DOHH2 (cell line): ENCODE measurements around the gene LCOR.

Experiments
- H3F3A ChIP-seq: fragments of 200-600 bp; sonication (generic), shearing (Covaris generic); 2 replicates; pipeline ENCODE4 v1.6.0; 2016; ENCODE audit warnings: antibody characterized with exemption, mild to moderate bottlenecking; ENCODE audit not compliant: control insufficient read depth, insufficient read depth
- H3K27ac ChIP-seq: fragments of 200-600 bp; sonication (generic); 2 replicates; pipeline ENCODE4 v1.5.1; 2014; ENCODE audit warnings: low read depth, mild to moderate bottlenecking, low read length, moderate library complexity
- H3K27me3 ChIP-seq: fragments of 200-600 bp; sonication (generic); 2 replicates; pipeline ENCODE4 v1.6.1; 2014; ENCODE audit warnings: mild to moderate bottlenecking, low read length, mixed read lengths; ENCODE audit not compliant: control insufficient read depth
- H3K36me3 ChIP-seq: fragments of 200-600 bp; sonication (generic); 2 replicates; pipeline ENCODE4 v1.6.1; 2014; ENCODE audit warnings: mild to moderate bottlenecking, low read length, moderate library complexity, mixed read lengths; ENCODE audit not compliant: control insufficient read depth
- H3K4me1 ChIP-seq: fragments of 200-600 bp; sonication (generic); 2 replicates; pipeline ENCODE4 v1.6.1; 2014; ENCODE audit warnings: mild to moderate bottlenecking, low read length, mixed read lengths; ENCODE audit not compliant: control insufficient read depth
- H3K4me2 ChIP-seq: fragments of 200-600 bp; sonication (generic); 2 replicates; pipeline ENCODE4 v1.6.0; 2014; ENCODE audit warnings: mild to moderate bottlenecking, low read length, moderate library complexity
- H3K4me3 ChIP-seq: fragments of 200-600 bp; sonication (generic); 2 replicates; pipeline ENCODE4 v1.5.1; 2014; ENCODE audit warnings: mild to moderate bottlenecking, low read length, mixed read lengths
- H3K79me2 ChIP-seq: fragments of 200-600 bp; sonication (generic); 2 replicates; pipeline ENCODE4 v1.6.1; 2014; ENCODE audit warnings: mild to moderate bottlenecking, low read length, mixed read lengths; ENCODE audit not compliant: control insufficient read depth
- H3K9me2 ChIP-seq: fragments of 200-600 bp; sonication (generic); replicated peaks from 2 replicates; pipeline ENCODE4 v1.6.1; 2014; ENCODE audit warnings: mild to moderate bottlenecking, low read length, mixed read lengths; ENCODE audit not compliant: control insufficient read depth
- H3K9me3 ChIP-seq: fragments of 200-600 bp; sonication (generic); 2 replicates; pipeline ENCODE4 v1.6.1; 2014; ENCODE audit warnings: antibody characterized with exemption, low read length, mixed read lengths; ENCODE audit not compliant: control insufficient read depth, insufficient read depth
- H4K20me1 ChIP-seq: fragments of 200-600 bp; sonication (generic); 2 replicates; pipeline ENCODE4 v1.6.0; 2014; ENCODE audit warnings: low read depth, mild to moderate bottlenecking, antibody characterized with exemption, low read length, moderate library complexity; ENCODE audit not compliant: control insufficient read depth, insufficient read depth
- CTCF ChIP-seq: fragments of 200-600 bp; sonication (generic); IDR thresholded peaks from one replicate; pipeline ENCODE4 v1.5.1; 2014; ENCODE audit warnings: antibody characterized with exemption, mild to moderate bottlenecking, low read depth, low read length; ENCODE audit not compliant: poor library complexity, severe bottlenecking
- EZH2phosphoT487 ChIP-seq: fragments of 200-600 bp; sonication (generic); IDR thresholded peaks from 2 replicates; pipeline ENCODE4 v1.6.1; 2017; ENCODE audit warnings: borderline replicate concordance, mild to moderate bottlenecking, antibody characterized with exemption, low read length, moderate library complexity, mixed read lengths

The LCOR gene

DNA sequence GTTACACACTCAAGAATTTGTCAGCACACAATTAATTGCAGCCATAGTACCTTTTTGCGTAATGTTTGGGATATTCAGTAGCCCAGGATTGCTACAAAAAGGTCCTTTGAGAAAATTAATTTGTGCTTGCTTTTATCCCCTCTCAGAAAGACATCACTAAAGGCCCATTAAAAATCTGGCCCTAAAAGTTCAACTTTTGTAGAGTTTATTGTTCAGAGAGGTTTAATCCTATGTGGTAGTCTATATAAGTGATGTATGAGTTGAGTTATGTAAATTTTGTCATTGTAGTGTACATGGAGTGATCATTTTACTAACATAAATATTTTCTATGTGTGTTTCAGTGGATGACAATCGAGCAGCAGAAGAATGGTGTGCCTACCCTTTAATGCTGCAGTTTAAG is 126.0 kb downstream of the LCOR start:
- H3K4me2 ChIP-seq = no peak overlapping the region
- H4K20me1 ChIP-seq = no peaks in the 10 kb centered on the region
- no peaks in the 10 kb centered on the region for H3K27me3 ChIP-seq
- TF ChIP-seq CTCF (no peak), EZH2phosphoT487 (no peak)
- no peaks in the 10 kb centered on the region for H3K9me2 ChIP-seq
- no peaks in the 10 kb centered on the region for H3F3A ChIP-seq
- no peak overlapping the region for H3K27ac ChIP-seq
- no peaks in the 10 kb centered on the region for H3K79me2 ChIP-seq
- H3K4me1 ChIP-seq = no peaks in the 10 kb centered on the region
- H3K36me3 ChIP-seq = peaks cover 49% of the 10 kb centered on the region
- no peak overlapping the region for H3K4me3 ChIP-seq
- H3K9me3 ChIP-seq = no peaks in the 10 kb centered on the region

- peaks cover 35% of the 10 kb centered on the region for H3K36me3 ChIP-seq
- no peak overlapping the region for H3K4me3 ChIP-seq
- no peak overlapping the region for H3K4me2 ChIP-seq
- H3K27me3 ChIP-seq = no peaks in the 10 kb centered on the region
- no peaks in the 10 kb centered on the region for H3K9me3 ChIP-seq
- H4K20me1 ChIP-seq = no peaks in the 10 kb centered on the region
- H3K79me2 ChIP-seq = no peaks in the 10 kb centered on the region
- H3K4me1 ChIP-seq = no peaks in the 10 kb centered on the region
- no peak for TF ChIP-seq CTCF
- TF ChIP-seq EZH2phosphoT487 = no peak
- no peaks in the 10 kb centered on the region for H3K9me2 ChIP-seq
- no peaks in the 10 kb centered on the region for H3F3A ChIP-seq
- H3K27ac ChIP-seq = no peak overlapping the region
Measured at GRCh38 chr10:96959733-96960132, 127.6 kb downstream of the LCOR start.

- no peak for TF ChIP-seq CTCF
- no peak for TF ChIP-seq EZH2phosphoT487
- H3K9me2 ChIP-seq = no peaks in the 10 kb centered on the region
- no peak overlapping the region for H3K27ac ChIP-seq
- H4K20me1 ChIP-seq = no peaks in the 10 kb centered on the region
- H3F3A ChIP-seq = no peaks in the 10 kb centered on the region
- H3K9me3 ChIP-seq = no peaks in the 10 kb centered on the region
- no peak overlapping the region for H3K4me3 ChIP-seq
- H3K79me2 ChIP-seq = no peaks in the 10 kb centered on the region
- H3K4me2 ChIP-seq = no peak overlapping the region
- H3K36me3 ChIP-seq = peaks cover 23% of the 10 kb centered on the region
- H3K4me1 ChIP-seq = no peaks in the 10 kb centered on the region
- H3K27me3 ChIP-seq = no peaks in the 10 kb centered on the region
Measured at GRCh38 chr10:96960872-96961271, 128.8 kb downstream of the LCOR start.

DNA sequence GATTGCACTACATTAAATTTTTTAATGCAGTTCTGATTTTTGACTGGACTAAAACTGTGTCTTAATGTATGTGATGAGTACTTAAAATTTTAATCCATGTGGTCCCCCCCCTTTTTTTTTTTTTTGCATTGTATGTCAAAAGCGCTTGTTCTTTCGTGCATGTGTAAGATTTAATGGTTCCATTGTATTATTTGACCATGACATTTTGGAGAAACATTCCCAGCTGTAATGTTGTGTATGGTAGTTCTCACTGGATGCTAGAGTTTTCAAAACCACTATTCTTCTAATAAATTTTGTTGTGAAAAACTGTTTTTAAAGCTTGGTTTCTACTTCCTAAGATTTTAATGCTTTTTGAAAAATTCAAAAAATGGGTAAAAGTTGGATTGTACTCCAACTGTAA is 132.0 kb downstream of the LCOR start:
- Histone ChIP-seq H3F3A (no peaks in the 10 kb centered on the region), H3K9me3 (no peaks in the 10 kb centered on the region), H3K4me2 (no peak overlapping the region), H3K9me2 (no peaks in the 10 kb centered on the region), H3K4me3 (no peak overlapping the region), H3K27me3 (no peaks in the 10 kb centered on the region), H3K36me3 (peaks cover 4% of the 10 kb centered on the region), H3K4me1 (no peaks in the 10 kb centered on the region), H3K27ac (no peak overlapping the region), H4K20me1 (no peaks in the 10 kb centered on the region), H3K79me2 (no peaks in the 10 kb centered on the region)
- TF ChIP-seq CTCF (no peak), EZH2phosphoT487 (no peak)
